ENCODE data around the gene DCXR.

DNA sequence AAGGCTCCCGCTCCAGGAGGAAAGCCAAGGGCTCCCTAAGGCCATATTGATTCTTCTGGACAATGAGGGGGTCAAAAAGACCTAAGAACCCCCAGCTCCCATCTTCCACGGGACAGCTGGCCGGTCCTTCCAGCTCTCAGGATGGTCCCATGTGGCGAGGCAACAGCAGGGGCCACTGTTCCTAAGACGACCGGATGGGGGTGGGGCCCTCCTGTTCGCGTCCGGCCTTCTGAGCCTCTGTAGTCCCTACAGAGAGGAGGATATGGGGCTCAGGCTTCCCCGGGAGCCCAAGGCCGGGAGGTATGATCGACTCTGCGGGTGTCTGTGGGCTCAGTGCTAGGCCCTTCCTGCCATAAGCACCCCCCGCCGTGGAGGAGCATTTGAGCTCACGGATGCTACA lies 6.0 kb upstream of the DCXR start:
- TF ChIP-seq, protein P1, sequence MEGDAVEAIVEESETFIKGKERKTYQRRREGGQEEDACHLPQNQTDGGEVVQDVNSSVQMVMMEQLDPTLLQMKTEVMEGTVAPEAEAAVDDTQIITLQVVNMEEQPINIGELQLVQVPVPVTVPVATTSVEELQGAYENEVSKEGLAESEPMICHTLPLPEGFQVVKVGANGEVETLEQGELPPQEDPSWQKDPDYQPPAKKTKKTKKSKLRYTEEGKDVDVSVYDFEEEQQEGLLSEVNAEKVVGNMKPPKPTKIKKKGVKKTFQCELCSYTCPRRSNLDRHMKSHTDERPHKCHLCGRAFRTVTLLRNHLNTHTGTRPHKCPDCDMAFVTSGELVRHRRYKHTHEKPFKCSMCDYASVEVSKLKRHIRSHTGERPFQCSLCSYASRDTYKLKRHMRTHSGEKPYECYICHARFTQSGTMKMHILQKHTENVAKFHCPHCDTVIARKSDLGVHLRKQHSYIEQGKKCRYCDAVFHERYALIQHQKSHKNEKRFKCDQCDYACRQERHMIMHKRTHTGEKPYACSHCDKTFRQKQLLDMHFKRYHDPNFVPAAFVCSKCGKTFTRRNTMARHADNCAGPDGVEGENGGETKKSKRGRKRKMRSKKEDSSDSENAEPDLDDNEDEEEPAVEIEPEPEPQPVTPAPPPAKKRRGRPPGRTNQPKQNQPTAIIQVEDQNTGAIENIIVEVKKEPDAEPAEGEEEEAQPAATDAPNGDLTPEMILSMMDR (IDR thresholded peaks at IDR 0.05): no peak
- no peak for TF ChIP-seq POLR2A (IDR thresholded peaks at IDR 0.05)
